T-helper 2 cell (primary cell): ENCODE data around the gene FUT9.

Experiments used
- DNase-seq, 5 experiments: peaks; one replicate each; pipeline versions ENCODE4 v3.0.0 to v3.0.0-alpha.2; 2012 to 2022
- total RNA-seq, 2 donors: gene quantifications; one replicate each; lab custom pipeline; 2026; lab: John Stamatoyannopoulos, UW

The FUT9 gene
- 0 reads per million in 2 donors for total RNA-seq

GRCh38 chr6:96015518-96016333 is at the start of gene FUT9:
Gene FUT9 (plus strand): TSS chr6:96015974. CDS start chr6:96203156, 187,182 bp downstream.
- DNase-seq: peak in 1 of 5 experiments; percentile 48

- DNase-seq: no peak
Observed at GRCh38 chr6:95967594-95967993, 48.2 kb upstream of the FUT9 start.

- DNase-seq: no peak
Observed at GRCh38 chr6:95973976-95974375, 41.8 kb upstream of the FUT9 start.

- no peak for DNase-seq
Observed at GRCh38 chr6:95978230-95978629, 37.5 kb upstream of the FUT9 start.

GRCh38 chr6:95991906-95992305 is 23.9 kb upstream of the FUT9 start:
- DNase-seq: no peak

GRCh38 chr6:95994151-95994550 is 21.6 kb upstream of the FUT9 start:
- DNase-seq: no peak

GRCh38 chr6:95998133-95998532 is 17.6 kb upstream of the FUT9 start:
- DNase-seq: no peak

GRCh38 chr6:96001891-96002575 is 13.7 kb upstream of the FUT9 start:
- no peak for DNase-seq

GRCh38 chr6:96002576-96002910 is 13.2 kb upstream of the FUT9 start:
- no peak for DNase-seq

GRCh38 chr6:96002912-96003311 is 12.9 kb upstream of the FUT9 start:
- DNase-seq: no peak

- DNase-seq: no peak
Observed at GRCh38 chr6:96007663-96008062, 8.1 kb upstream of the FUT9 start.

GRCh38 chr6:96013531-96013930 is 2.2 kb upstream of the FUT9 start:
- no peak for DNase-seq

GRCh38 chr6:96014846-96015517 is 792 bp upstream of the FUT9 start:
- no peak for DNase-seq

GRCh38 chr6:96016334-96017069 is 728 bp downstream of the FUT9 start:
- no peak for DNase-seq

GRCh38 chr6:96017070-96017359 is 1.2 kb downstream of the FUT9 start:
- DNase-seq: no peak

GRCh38 chr6:96022225-96022624 is 6.5 kb downstream of the FUT9 start:
- no peak for DNase-seq

GRCh38 chr6:96032661-96033060 is 16.9 kb downstream of the FUT9 start:
- DNase-seq: no peak

- no peak for DNase-seq
Observed at GRCh38 chr6:96051555-96051954, 35.8 kb downstream of the FUT9 start.

GRCh38 chr6:96058082-96058481 is 42.3 kb downstream of the FUT9 start:
- DNase-seq: no peak

GRCh38 chr6:96059586-96059985 is 43.8 kb downstream of the FUT9 start:
- no peak for DNase-seq

- no peak for DNase-seq
Observed at GRCh38 chr6:96060249-96060648, 44.5 kb downstream of the FUT9 start.

GRCh38 chr6:96065213-96065612 is 49.4 kb downstream of the FUT9 start:
- no peak for DNase-seq

- DNase-seq: peak in 1 of 5 experiments; percentile 4
Observed at GRCh38 chr6:96066376-96066775, 50.6 kb downstream of the FUT9 start.
